ENCODE data around the gene FAM13A.

Gene FAM13A

DNA sequence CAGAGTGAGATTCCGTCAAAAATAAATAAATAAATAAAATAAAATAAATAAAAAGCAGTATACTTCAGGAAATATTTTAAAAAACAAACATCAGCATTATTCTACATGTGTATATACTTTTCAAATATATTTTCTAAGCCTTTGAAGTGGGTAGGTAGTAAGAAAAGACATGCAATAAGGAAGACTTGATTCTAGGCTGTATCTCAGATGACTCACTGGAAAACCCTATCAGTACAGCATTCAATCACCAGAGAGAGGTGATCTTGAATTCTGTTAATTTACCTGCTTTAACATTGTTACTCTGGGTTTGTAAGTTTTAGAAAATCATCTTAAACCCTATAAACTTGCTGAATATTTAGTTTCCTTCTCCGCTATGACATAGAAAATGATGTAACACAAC lies 252.8 kb downstream of the FAM13A start:
- DNase-seq = no peak

DNA sequence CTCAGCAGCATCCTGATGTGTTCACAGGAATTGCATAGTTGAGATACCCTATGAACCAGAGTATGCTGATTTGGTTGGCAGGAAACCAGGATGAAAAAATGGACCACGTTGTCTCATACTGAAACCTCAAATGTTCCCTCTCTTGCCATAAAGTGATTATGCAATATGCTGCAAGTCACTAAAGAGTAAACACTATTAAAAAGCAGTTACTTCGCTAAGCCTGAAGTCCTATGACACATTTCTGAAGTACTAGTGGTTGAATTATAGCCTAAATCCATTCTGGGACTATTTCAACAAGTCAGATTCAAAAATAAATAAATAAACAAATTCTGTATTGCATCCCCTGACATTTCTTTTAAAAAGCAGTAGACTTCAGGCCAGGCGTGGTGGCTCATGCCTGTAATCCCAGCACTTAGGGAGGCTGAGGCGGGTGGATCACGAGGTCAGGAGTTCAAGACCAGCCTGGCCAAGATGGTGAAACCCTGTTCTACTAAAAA lies 253.3 kb downstream of the FAM13A start:
- no peak for DNase-seq

DNA sequence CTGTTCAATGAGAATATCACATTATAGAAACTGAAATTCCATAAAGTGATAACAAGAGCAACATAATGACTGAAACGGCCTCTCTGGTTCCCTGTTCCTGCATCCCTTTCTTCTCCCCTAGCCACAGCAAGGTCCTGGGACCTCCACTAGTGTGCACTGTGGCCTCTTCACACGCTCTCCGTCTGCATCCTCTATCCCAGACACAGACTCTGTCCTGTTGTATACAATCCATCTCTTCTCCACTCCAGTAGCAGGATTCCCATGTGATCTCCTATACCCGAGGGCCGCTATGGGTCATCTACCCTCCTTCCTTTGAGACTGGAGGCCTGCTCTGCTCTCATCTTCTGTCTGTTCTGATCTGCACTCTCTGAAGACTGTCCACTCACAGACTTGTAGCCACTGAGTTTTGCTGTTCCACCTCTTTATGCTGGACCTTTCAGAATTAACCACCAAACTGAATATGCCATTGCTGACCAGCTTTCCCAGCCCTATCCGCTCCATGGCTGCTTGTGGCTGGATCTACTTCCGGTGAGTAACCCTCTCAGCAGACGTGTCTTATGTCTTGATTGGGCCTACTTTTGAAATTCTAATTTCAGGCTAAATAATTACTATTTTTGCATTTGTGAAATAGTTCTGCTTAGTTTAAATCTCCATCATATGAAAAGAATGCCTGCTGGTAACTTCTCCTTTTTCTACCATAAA lies 254.2 kb downstream of the FAM13A start:
- no peak for DNase-seq

DNA sequence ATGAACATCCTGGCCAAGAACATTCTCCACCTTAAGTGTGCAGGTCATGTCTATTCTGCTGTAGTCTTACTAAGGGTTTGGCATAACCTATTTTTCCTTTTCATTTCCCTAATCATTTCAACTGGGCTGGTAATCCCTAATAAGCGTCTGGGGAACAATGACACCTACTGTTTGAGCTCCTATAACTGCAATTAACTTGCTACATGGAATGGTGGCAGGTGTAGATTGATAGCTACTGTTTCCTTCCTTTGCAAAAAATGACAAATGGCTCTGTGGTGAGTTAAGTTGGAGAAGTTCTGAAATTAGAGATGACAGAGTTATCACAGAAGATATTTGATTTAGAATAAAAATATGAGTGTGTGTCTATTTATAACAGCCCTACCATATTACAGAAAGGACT lies 254.8 kb downstream of the FAM13A start:
- no peak for DNase-seq

DNA sequence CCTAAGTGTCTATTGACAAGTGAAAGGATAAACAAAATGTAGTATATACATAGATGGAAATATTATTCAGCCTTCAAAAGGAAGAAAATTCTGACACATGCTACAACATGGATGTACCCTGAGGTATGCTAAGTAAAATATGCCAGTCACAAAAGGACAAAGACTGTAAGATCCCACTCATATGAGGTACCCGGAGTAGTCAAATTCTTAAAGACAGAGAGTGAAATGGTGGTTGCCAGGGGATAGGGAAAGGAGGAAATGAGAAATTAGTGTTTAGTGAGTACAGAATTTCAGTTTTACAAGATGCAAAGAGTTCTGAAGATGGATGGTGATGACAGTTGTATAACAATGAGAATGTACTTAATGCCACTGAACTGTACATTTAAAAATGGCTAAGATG lies 257.1 kb downstream of the FAM13A start:
- no peak for DNase-seq

DNA sequence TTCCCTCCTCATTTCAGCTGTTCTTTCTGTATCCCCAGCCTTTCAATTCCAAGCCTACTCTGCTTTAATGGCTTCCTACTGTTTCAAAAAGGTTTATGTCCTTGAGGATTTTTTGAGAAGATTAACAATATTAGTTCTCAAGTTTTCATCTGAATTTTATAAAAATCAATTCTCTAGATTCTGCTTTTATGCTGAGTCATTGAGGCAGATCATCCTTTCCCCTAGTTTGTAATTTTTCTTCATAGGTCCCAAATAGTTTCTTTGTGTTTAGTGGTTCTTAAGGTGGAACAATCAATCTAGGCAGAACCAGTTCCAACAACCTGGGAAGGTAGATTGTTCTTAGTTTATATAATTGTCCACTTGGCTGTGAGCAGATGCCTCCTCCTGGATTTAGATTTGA lies 259.3 kb downstream of the FAM13A start:
- DNase-seq = no peak

DNA sequence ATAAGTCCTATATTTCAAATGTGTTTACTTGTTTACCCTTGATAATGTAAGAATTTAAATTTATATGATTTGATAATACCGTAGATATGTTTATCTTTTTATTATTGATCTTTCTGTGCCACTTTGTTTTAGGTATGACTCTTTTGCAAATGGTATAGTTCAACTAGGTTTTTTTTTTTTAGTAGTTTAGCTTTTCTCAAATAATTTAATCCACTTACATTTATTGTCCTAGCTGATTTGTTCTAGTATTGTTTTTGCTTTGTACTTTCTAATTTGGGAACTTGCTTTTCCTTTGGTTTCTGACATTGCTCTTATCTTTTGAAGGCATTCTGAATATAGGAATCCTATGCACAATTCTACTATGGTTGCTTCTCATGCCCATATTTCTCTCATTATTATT lies 260.4 kb downstream of the FAM13A start:
- no peak for DNase-seq

DNA sequence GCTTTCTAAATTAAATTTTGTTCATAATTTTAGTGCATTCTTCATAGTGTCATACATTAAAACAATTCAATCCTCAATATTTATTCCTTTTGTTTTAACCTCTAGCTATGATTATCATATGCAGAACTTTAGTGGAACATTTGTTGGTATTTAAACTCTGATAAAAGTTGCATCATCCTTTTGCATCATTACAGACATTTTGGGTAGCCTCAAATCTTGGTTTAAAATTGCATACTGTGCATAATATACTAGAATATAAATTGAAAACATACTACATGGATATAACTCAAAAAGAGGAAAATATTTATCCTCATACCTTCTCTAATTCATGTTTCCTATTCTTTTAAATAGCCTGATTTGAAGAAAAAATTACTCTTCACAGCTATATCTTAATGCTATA lies 262.0 kb downstream of the FAM13A start:
- DNase-seq = no peak

DNA sequence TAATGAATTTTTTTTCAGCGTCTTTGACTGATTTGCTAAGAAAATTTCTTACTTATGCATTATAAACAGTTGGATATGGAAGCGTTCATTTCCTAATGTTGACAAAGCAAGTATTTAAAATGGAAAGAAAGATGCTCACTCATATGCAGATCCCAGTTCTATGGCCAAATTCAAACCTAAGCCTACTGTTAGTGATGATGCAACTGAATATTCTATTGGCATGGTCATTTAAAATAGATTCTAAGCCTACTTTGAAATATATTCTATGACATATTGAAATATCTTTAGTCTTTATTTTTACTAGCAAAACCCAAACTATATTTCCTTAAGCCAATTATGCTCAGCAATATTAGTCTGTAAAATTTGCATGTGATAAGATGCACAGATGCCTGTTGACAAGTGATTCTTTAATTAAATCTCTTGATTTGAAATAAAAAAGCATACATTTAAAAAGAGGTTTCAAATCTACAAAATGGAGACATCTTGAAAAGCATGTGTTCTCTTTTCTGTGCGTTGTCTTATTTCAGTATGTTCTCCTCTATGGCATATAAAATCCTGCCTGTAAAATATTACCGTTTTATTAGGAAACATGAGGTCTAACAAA lies 262.8 kb downstream of the FAM13A start:
- no peak for DNase-seq

DNA sequence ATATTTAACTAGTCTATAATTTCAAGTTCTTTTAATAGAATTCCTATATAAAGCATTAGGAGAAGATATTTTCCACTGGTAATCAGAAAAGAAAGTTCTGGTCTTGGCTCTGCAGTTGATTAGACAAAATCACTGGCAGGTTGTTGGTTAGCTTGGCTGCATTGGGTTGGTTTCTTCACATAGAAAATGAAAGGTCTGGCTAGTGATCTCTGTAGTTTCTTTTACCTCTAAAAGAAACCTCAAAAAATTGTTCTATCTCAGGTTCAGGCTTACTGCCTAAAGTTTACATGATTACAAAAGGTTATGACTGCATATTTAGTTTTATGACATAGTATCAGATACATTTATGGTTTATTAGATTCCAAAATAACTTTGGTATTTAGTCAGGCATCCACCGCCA lies 263.5 kb downstream of the FAM13A start:
- DNase-seq = no peak

DNA sequence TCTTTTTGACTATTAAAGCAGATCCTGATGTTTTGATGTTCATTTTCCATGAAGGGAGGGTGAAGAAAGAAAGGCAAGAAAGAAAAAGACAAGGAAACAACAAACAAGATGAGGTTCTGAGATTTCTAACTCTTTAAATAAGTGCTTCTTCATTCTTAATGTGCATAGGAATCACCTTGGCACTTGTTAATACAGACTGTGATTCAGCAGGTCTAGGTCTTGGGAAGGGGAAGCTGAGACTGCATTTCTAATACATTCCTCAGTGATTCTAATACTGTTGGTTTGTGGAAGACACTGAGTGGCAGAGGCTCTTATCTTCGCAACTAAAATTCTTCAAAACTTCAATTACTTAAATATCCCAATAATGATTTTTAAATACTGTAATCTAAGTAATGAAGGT lies 264.2 kb downstream of the FAM13A start:
- DNase-seq = no peak

DNA sequence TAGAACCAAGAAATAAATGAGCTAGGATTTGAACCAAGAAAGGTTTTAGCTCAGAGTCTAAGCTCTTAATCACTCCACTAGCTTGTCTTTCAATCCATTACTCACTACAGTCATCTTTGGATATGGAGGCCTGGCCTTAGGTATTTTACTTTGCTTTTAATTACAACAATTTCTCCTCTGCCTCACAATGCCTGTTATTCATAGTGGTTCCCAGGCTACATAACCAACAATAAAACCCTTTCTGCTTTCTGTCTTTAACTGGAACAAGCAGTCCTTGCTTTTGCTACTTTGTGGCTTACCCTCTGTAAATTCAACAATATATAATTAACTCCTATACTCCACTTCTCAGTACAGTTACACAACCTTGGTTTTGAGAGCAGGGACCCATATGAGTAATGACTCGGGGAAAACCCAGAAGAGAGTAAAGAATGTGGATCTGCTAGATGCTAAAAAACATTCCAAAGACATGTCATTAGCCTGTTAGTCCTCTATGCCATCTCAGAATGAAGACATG lies 264.7 kb downstream of the FAM13A start:
- DNase-seq = no peak

DNA sequence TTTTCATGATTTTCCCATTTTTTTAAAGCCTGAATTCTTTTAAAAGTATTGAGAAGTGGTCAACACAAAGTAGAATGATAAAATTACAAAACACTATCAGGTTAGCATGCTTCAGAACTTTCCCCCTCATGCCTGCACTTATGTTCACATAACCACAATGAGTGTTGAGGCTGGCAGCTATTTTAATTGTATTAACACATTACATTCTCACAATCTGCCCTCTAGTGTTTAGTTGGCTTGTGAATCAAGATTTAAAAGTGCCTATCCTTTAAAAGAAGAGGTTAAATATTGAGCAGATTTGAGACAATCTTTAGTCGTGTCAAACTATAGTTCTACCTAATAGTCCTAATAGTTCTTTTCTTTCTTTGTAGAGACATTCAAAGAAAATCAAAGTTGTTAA lies 265.7 kb downstream of the FAM13A start:
- no peak for DNase-seq

DNA sequence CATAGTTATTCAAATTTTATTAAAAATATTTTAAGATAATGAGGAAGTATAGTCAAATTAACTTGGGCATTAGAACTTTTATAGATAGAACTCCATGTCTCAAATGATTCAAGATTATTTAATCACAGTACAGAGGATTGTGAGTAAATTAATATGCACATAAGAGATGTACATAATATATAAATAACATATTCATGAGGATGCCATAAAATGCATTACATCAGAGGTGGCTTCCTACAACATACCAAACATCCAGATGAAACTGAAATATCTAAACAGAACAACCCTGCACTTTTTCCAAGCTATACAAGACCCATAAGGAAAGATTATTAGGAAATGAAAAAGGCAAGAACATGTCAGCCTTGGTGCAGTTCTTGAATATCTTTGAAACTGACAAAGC lies 268.1 kb downstream of the FAM13A start:
- no peak for DNase-seq

DNA sequence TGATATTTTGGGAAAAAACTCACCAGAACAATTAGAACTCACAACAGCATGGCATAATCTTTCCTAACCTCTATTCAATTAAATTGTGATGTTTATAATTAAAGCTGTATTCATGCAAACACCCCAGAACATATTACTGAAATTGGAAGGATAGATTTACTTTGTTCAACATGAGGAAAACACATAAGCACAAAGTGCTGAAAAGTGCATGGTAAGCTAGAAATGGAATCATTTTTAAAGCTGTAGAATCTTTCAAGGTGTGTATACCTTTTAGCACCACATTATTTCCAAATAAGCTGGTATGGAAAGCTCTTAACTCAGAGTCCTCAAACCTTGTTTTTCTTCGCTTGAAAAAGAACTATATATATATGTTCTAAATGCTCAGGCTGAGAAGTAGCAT lies 268.6 kb downstream of the FAM13A start:
- no peak for DNase-seq

DNA sequence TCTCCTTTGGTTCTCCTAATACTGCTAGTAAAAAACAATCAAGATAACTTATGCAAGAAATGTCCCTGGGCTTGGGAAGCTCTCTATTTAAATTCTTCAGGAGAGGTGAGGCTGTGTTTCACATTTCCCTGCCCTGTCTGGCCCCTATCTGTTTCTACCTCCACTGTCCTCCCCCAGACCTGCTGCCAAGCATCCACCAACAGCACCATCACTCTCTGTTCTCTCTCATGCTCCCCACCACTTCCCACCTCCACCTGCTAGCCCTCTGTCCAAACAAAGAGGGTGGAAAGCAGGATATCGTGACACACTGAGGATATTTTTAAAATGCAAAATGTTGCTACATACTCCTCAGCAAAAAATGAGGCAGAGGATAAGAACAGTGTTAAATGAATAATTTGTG lies 271.0 kb downstream of the FAM13A start:
- DNase-seq = no peak

DNA sequence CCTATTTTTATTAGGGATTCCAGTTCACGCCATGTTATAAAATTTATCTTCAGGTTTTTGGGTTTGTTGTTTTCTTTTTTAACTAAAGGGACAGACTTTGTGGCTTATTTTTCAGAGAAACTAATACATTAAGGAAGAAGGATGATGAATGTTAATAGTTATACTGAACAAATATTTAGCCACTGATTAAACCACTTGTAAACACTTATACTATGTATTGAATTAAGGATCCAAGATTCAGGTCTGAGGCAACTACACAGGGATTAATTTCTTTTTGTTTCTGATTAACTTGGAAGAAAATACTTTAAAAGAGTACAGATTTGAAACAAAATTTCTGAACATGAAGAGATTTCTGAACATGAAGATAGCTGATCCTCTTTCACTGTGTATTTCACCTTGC lies 276.6 kb downstream of the FAM13A start:
- DNase-seq = no peak

DNA sequence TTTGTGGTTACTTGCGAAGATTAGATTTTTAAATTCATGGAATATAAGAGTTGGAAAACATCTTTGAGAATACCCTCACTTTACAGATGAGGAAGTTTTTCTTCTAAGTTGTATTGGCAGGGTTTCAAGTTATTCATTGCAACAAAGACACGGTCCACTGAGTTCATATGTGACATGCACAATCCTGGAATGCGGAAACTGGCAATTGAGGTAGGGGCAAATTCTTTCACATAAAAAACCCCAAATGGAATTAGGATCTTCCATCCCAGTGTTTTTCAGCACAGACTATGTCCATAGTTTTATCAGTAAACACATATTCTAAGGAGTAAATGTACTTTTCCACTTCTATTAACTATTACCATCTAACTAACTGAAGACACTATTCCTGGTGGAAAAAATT lies 277.6 kb downstream of the FAM13A start:
- no peak for DNase-seq

DNA sequence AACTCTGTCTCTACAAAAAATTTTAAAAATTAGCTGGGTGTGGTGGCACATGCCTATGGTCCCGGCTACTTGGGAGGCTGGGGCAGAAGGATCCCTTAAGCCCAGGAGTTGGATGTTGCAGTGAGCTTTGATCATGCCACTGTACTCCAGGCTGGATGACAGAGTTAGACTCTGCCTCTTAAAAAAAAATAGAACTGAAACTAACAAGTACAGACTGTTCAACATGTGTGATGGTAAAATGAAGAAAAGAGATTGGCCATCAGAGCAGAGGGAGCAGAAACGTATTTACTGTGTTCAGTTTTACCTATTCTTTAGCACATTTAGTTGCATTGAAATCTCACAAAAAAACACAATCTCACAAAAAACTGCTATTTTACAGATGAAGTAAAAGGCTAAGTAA lies 281.5 kb downstream of the FAM13A start:
- no peak for DNase-seq

DNA sequence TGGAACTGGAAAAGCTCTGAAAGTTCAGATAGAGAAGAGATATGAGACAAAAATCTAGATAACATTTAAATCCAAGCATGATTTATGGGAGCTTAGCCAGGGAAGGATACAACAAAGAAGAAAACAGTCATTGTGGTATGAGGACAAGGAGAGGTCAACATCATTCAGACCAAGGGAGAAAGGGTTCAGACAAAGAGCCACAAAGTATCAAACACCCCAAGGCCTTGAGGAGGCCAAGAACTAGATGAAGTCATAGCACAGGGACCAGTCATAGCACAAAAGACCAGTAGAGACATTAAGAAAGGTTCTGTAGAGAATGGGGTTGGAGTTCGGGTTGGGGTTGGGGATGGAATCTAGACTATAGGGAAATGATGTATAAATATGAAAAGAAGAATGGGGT lies 282.0 kb downstream of the FAM13A start:
- DNase-seq = no peak

DNA sequence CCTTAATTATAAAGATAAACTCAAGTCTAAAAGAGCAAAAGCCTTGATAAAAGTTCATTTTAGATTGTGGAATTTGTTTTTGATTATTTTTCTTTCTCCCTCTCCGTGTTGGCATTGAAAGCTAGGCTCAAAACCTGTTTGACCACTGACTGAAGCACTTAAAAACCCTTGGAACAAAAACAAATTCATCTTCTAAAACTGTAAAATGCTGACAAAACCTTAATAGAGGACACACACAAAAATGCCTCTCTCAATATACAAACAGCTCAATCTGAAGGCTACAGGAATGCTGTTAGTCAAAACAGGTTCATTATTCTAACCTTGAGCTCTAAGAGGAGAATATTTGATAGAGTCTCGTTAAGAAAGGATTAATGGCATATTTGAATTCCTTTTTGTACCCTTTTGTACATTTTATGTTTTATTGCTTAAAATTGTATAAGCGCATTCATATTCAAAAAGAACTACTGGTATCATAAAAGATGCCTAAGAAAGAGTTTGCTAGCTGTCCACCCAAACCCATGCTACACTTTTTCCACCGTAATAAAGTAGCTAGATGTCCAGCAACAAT lies 285.0 kb downstream of the FAM13A start:
- no peak for DNase-seq

DNA sequence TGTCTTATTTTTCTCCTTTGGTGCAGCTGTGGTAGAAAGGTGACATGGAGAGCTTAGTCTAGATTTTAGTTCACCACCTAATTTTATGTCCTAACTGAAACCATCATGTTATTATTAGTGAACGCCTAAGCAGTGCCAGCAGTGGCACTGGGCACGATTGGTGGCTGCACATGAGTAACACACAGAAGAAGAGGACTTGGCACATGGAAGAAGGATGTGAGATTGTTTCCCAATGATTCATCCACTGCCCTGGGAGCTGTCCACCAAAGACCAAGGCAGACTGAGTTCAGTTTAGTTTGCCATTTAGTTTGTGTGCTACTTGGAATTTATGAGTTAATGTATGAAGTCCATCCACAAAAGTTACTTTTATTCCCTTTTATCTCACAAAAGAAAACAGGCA lies 291.3 kb downstream of the FAM13A start:
- DNase-seq = no peak

DNA sequence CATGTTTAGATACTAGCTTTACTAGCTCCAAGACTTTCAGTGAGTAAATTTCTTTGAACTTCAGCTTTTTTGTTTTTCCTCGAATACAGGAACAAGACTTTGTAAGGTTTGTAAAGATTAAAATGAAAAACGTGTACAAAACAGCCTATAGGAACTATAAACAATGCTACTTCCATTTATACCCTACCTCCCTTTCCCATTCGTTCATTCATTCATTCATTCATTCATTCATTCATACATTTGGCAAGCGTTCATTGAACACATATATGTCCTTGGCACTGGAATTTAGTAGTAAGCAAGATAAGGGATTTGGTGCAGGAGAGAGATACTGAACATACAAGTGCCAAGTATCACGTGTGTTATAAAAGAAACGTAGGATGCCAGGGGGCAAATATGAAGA lies 293.9 kb downstream of the FAM13A start:
- no peak for DNase-seq

DNA sequence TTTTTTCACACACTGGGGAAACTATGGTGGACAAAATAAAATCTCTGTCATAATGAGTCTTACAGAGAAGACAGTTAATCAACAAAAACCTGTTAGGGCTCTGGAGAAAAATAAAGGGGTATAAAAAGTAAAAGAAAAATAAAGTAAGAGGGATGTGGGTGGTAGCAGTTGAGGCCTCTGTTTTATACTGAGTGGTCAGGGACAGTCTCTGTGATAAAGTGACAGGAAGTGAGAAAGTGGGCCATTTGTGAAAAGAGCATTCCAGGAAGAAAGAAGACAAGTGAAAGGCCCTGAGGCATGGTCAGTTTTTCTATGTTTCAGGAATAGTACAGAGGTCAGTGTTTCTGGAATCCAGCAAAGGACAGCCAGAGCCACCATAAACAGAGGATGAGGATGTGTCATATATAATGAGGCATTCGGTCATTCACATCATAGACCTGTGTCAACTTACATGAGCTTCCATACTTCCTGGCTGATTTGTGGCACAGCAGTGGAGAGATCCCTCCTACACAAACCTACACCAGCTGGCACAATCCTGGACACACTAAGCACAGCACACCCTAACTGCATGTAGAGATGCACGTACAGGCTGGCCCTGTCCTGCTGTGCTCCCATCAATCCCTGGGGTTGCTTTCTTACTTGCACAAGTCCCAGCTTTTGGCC lies 295.0 kb downstream of the FAM13A start:
- DNase-seq = no peak
